DMS114 treated with DMSO at 0.1 percent for 48 hours (cell line): ENCODE data around the gene TRAPPC12.
"Not testable (repeated sequence)": the region's sequence is repeated elsewhere in the genome, so short reads cannot be mapped to it uniquely, and the experiment has no call there.

Source experiments
- DNase-seq: peaks from one replicate; lab custom pipeline; 2025; ENCODE audit not compliant: unreplicated experiment; lab: John Stamatoyannopoulos, UW

TRAPPC12 gene

GRCh38 chr2:3379647-3380534 lies at the start of gene TRAPPC12:
Gene TRAPPC12 (plus strand): TSS chr2:3379694. CDS start chr2:3387624, 7,930 bp downstream.
- peak; percentile 73 for DNase-seq

GRCh38 chr2:3332133-3332532 lies 47.4 kb upstream of the TRAPPC12 start:
- DNase-seq = no peak

GRCh38 chr2:3334392-3335345 lies 44.8 kb upstream of the TRAPPC12 start:
- DNase-seq = no peak

GRCh38 chr2:3336844-3337243 lies 42.6 kb upstream of the TRAPPC12 start:
- DNase-seq = no peak

- no peak for DNase-seq
These were observed 41.2 kb upstream of the TRAPPC12 start for GRCh38 chr2:3338340-3338739.

- DNase-seq = no peak
These were observed 39.4 kb upstream of the TRAPPC12 start for GRCh38 chr2:3340144-3340543.

GRCh38 chr2:3341336-3341735 lies 38.2 kb upstream of the TRAPPC12 start:
- no peak for DNase-seq

- DNase-seq = no peak
These were observed 37.2 kb upstream of the TRAPPC12 start for GRCh38 chr2:3342324-3342723.

- DNase-seq = no peak
These were observed 36.5 kb upstream of the TRAPPC12 start for GRCh38 chr2:3343012-3343411.

- no peak for DNase-seq
These were observed 34.6 kb upstream of the TRAPPC12 start for GRCh38 chr2:3344897-3345296.

- no peak for DNase-seq
These were observed 33.9 kb upstream of the TRAPPC12 start for GRCh38 chr2:3345621-3346020.

GRCh38 chr2:3348767-3349166 lies 30.7 kb upstream of the TRAPPC12 start:
- DNase-seq = no peak

- DNase-seq = no peak
These were observed 30.2 kb upstream of the TRAPPC12 start for GRCh38 chr2:3349211-3349693.

GRCh38 chr2:3354986-3355385 lies 24.5 kb upstream of the TRAPPC12 start:
- DNase-seq = no peak

GRCh38 chr2:3355951-3356569 lies 23.4 kb upstream of the TRAPPC12 start:
- DNase-seq = no peak

- DNase-seq = no peak
These were observed 22.7 kb upstream of the TRAPPC12 start for GRCh38 chr2:3356799-3357198.

- DNase-seq = not testable (repeated sequence)
These were observed 22.0 kb upstream of the TRAPPC12 start for GRCh38 chr2:3357446-3357845.

GRCh38 chr2:3357926-3358325 lies 21.6 kb upstream of the TRAPPC12 start:
- DNase-seq = no peak

GRCh38 chr2:3361518-3362389 lies 17.7 kb upstream of the TRAPPC12 start:
- no peak for DNase-seq

GRCh38 chr2:3365219-3365618 lies 14.3 kb upstream of the TRAPPC12 start:
- DNase-seq = no peak
